Neural progenitor cell (in vitro differentiated cells): ENCODE measurements around the gene CYB5B. TPM values are rescaled to one million over a fixed set of nuclear protein-coding genes. Genes with fewer than 3 reads are reported as not detected.
"Not testable (repeated sequence)": the region's sequence is repeated elsewhere in the genome, so short reads cannot be mapped to it uniquely, and the experiment has no call there.

Experiments
- DNase-seq: peaks from one replicate; pipeline ENCODE4 v3.0.0-alpha.2; 2016; ENCODE audit warnings: low spot score
- H2AFZ ChIP-seq: fragments of 200-600 bp; sonication (generic); replicated peaks from 2 replicates; pipeline ENCODE4 v1.6.1; 2016; ENCODE audit warnings: antibody characterized with exemption
- H3F3A ChIP-seq: fragments of 200-600 bp; sonication (generic); 2 replicates; pipeline ENCODE4 v1.6.1; 2016; ENCODE audit warnings: antibody characterized with exemption, low read depth
- H3K27ac ChIP-seq: fragments of 200-600 bp; sonication (generic); 2 replicates; pipeline ENCODE4 v1.5.1; 2016; ENCODE audit warnings: mild to moderate bottlenecking
- H3K27me3 ChIP-seq: fragments of 200-600 bp; sonication (generic); 2 replicates; pipeline ENCODE4 v1.6.1; 2016; ENCODE audit warnings: mild to moderate bottlenecking, moderate library complexity
- H3K36me3 ChIP-seq: fragments of 200-600 bp; sonication (generic); 2 replicates; pipeline ENCODE4 v1.5.1; 2016
- H3K4me1 ChIP-seq: fragments of 200-600 bp; sonication (generic); 2 replicates; pipeline ENCODE4 v1.6.1; 2016; ENCODE audit warnings: mixed run types
- H3K4me2 ChIP-seq: fragments of 200-600 bp; sonication (generic); 2 replicates; pipeline ENCODE4 v1.6.1; 2016
- H3K4me3 ChIP-seq: fragments of 200-600 bp; sonication (generic); 2 replicates; pipeline ENCODE4 v1.5.1; 2016
- H3K79me2 ChIP-seq: fragments of 200-600 bp; sonication (generic); 2 replicates; pipeline ENCODE4 v1.6.1; 2016; ENCODE audit warnings: low read depth
- H3K9ac ChIP-seq: fragments of 200-600 bp; sonication (generic); 2 replicates; pipeline ENCODE4 v1.6.1; 2016
- H3K9me3 ChIP-seq: fragments of 200-600 bp; sonication (generic); 2 replicates; pipeline ENCODE4 v1.5.1; 2016; ENCODE audit warnings: low read depth
- H4K20me1 ChIP-seq: fragments of 200-600 bp; sonication (generic); 2 replicates; pipeline ENCODE4 v1.6.1; 2016; ENCODE audit warnings: low read depth
- H3K27ac Mint-ChIP-seq: 3 replicates; pipeline ENCODE4 v1.8.0; 2021; ENCODE audit warnings: mixed read lengths
- H3K27me3 Mint-ChIP-seq: 2 replicates; pipeline ENCODE4 v1.8.0; 2022; ENCODE audit warnings: low read depth, mild to moderate bottlenecking, inconsistent platforms, moderate library complexity, mixed read lengths; ENCODE audit not compliant: insufficient read depth
- H3K36me3 Mint-ChIP-seq: 3 replicates; pipeline ENCODE4 v1.8.0; 2021; ENCODE audit warnings: mixed read lengths
- H3K4me1 Mint-ChIP-seq: 3 replicates; pipeline ENCODE4 v1.8.0; 2021; ENCODE audit warnings: mixed read lengths
- H3K4me3 Mint-ChIP-seq: 3 replicates; pipeline ENCODE4 v1.8.0; 2021; ENCODE audit warnings: mild to moderate bottlenecking, moderate library complexity, mixed read lengths
- H3K9me3 Mint-ChIP-seq: 3 replicates; pipeline ENCODE4 v1.8.0; 2020; ENCODE audit warnings: mixed read lengths
- CTCF ChIP-seq: fragments of 200-600 bp; sonication (generic); IDR thresholded peaks from 2 replicates; pipeline ENCODE4 v1.5.1; 2017; ENCODE audit warnings: antibody characterized with exemption, mild to moderate bottlenecking
- EZH2 ChIP-seq: fragments of 200-600 bp; sonication (generic); IDR thresholded peaks from 2 replicates; pipeline ENCODE4 v1.6.1; 2017; ENCODE audit warnings: antibody characterized with exemption, mild to moderate bottlenecking, moderate library complexity
- EZH2phosphoT487 ChIP-seq: fragments of 200-600 bp; sonication (generic); IDR thresholded peaks from 2 replicates; pipeline ENCODE4 v1.6.1; 2017; ENCODE audit warnings: antibody characterized with exemption
- total RNA-seq: library from RNA; depleted of rRNA; stranded (reverse); fragments of >200 nt; gene quantifications from 2 replicates; pipeline ENCODE4 v1.2.3, GENCODE V29; 2015; ENCODE audit warnings: low replicate concordance

Gene CYB5B
- total RNA-seq, 1 donor from 2014 or later = 108 TPM

- H3K79me2 ChIP-seq = peaks cover 97% of the 10 kb centered on the region
These were observed 12.5 kb downstream of the CYB5B start for GRCh38 chr16:69436896-69437295.

GRCh38 chr16:69438465-69438864, 14.0 kb downstream of the CYB5B start:
- no peak for TF ChIP-seq EZH2
- no peak for TF ChIP-seq CTCF
- no peak for TF ChIP-seq EZH2phosphoT487
- Mint-ChIP-seq H3K4me1 (peaks cover 8% of the 10 kb centered on the region), H3K9me3 (no peaks in the 10 kb centered on the region), H3K4me3 (no peak overlapping the region), H3K27me3 (no peaks in the 10 kb centered on the region), H3K27ac (no peak overlapping the region), H3K36me3 (peaks cover 25% of the 10 kb centered on the region)
- H3K27me3 ChIP-seq = no peaks in the 10 kb centered on the region
- DNase-seq = no peak
- H3K79me2 ChIP-seq = peaks cover 100% of the 10 kb centered on the region
- no peaks in the 10 kb centered on the region for H3K36me3 ChIP-seq
- no peaks in the 10 kb centered on the region for H3F3A ChIP-seq
- H2AFZ ChIP-seq = no peak overlapping the region
- no peaks in the 10 kb centered on the region for H3K4me1 ChIP-seq
- H3K4me3 ChIP-seq = no peak overlapping the region
- no peak overlapping the region for H3K9ac ChIP-seq
- no peak overlapping the region for H3K4me2 ChIP-seq
- H3K27ac ChIP-seq = no peak overlapping the region
- no peaks in the 10 kb centered on the region for H3K9me3 ChIP-seq
- peaks cover 31% of the 10 kb centered on the region for H4K20me1 ChIP-seq

More at GRCh38 chr16:69436896-69437295, 12.5 kb downstream of the CYB5B start:
- H3F3A ChIP-seq = no peaks in the 10 kb centered on the region
- Mint-ChIP-seq H3K4me1 (peaks cover 8% of the 10 kb centered on the region), H3K9me3 (no peaks in the 10 kb centered on the region), H3K36me3 (peaks cover 29% of the 10 kb centered on the region), H3K27ac (no peak overlapping the region), H3K4me3 (no peak overlapping the region), H3K27me3 (no peaks in the 10 kb centered on the region)
- H3K4me2 ChIP-seq = no peak overlapping the region
- H3K27ac ChIP-seq = no peak overlapping the region
- H3K36me3 ChIP-seq = no peaks in the 10 kb centered on the region
- no peaks in the 10 kb centered on the region for H3K4me1 ChIP-seq
- H2AFZ ChIP-seq = no peak overlapping the region
- H4K20me1 ChIP-seq = peaks cover 36% of the 10 kb centered on the region
- no peak for DNase-seq
- H3K4me3 ChIP-seq = no peak overlapping the region
- H3K9me3 ChIP-seq = no peaks in the 10 kb centered on the region
- H3K27me3 ChIP-seq = no peaks in the 10 kb centered on the region
- TF ChIP-seq CTCF = no peak
- no peak for TF ChIP-seq EZH2phosphoT487
- TF ChIP-seq EZH2 = no peak
- no peak overlapping the region for H3K9ac ChIP-seq

GRCh38 chr16:69440250-69440649, 15.8 kb downstream of the CYB5B start:
- Histone ChIP-seq H2AFZ (no peak overlapping the region), H3K4me3 (no peak overlapping the region), H3F3A (no peaks in the 10 kb centered on the region), H3K36me3 (no peaks in the 10 kb centered on the region), H4K20me1 (peaks cover 21% of the 10 kb centered on the region), H3K4me1 (no peaks in the 10 kb centered on the region), H3K4me2 (no peak overlapping the region), H3K9ac (no peak overlapping the region), H3K27ac (no peak overlapping the region), H3K27me3 (no peaks in the 10 kb centered on the region), H3K79me2 (peaks cover 100% of the 10 kb centered on the region), H3K9me3 (no peaks in the 10 kb centered on the region)
- Mint-ChIP-seq H3K4me3 (no peak overlapping the region), H3K27ac (no peak overlapping the region), H3K9me3 (no peaks in the 10 kb centered on the region), H3K4me1 (peaks cover 8% of the 10 kb centered on the region), H3K36me3 (peaks cover 22% of the 10 kb centered on the region), H3K27me3 (no peaks in the 10 kb centered on the region)
- DNase-seq = no peak
- TF ChIP-seq EZH2phosphoT487 (no peak), CTCF (no peak), EZH2 (no peak)

- DNase-seq, H3K27ac ChIP-seq, H3K27me3 Mint-ChIP-seq, H3K36me3 ChIP-seq, H3K9me3 ChIP-seq, H3F3A ChIP-seq, H3K9ac ChIP-seq, H3K4me1 ChIP-seq, H3K9me3 Mint-ChIP-seq, H3K4me3 Mint-ChIP-seq, H3K4me2 ChIP-seq, H3K27me3 ChIP-seq, H3K27ac Mint-ChIP-seq, H3K4me3 ChIP-seq, H2AFZ ChIP-seq, H3K4me1 Mint-ChIP-seq: not testable (repeated sequence)
- H3K36me3 Mint-ChIP-seq = peaks cover 22% of the 10 kb centered on the region
- Histone ChIP-seq H4K20me1 (peaks cover 17% of the 10 kb centered on the region), H3K79me2 (peaks cover 100% of the 10 kb centered on the region)
These were observed 16.6 kb downstream of the CYB5B start for GRCh38 chr16:69441030-69441429.
